Measurements from ENCODE around the gene KRTAP2-4.
"Not testable (repeated sequence)": the region's sequence is repeated elsewhere in the genome, so short reads cannot be mapped to it uniquely, and the experiment has no call there.

KRTAP2-4 gene

DNA sequence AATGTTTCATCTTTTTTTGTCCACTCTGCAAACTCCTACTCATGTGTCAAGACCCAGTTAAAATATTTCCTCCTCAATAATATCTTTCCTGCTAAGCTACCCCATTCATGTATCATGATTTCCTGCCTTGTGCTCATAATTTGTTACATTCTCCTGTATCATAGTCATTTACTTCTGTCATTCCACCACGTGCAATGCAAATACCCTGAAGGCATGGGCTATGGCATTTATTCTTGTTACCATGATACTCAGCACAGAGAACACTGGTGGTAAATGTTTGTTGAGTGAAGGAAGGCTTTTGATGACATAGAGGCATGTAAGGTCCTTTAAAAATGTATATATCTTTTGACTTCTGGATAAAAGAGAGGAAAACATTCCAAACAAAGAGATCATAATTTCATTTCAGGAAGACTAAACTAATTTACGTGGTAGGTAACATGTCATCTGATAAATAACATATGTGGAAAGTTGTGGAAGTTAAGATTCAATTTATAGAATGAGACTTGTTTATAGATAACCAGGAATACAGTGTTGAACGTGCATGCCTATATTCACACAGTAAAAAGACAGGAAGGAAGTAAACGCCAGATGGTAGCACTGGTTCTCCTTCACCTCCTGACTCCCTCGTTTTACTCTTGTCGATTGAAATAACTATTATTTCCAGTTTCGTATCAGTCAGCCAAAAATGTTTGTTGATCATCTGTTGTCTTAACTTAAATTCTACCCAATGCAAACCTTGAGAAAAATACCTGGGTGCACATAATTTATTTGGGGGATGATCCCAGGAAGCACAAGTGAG is 34.2 kb upstream of the KRTAP2-4 start:
- 94 to 95% methylated on average over 7 of the region's 7 CpGs for WGBS, 2 experiments
- not testable (repeated sequence) for H3K27me3 ChIP-seq (ENCODE audit: control insufficient read depth, insufficient read depth, low read length, poor library complexity, severe bottlenecking); H3K27ac ChIP-seq (ENCODE audit: insufficient read depth, low read depth, low read length, poor library complexity, severe bottlenecking); H3K9me3 ChIP-seq (ENCODE audit: control insufficient read depth, low read length); H3K4me1 ChIP-seq (ENCODE audit: control insufficient read depth, insufficient read depth, low read length); H3K4me3 ChIP-seq (ENCODE audit: insufficient read depth, low read depth, low read length); H3K36me3 ChIP-seq (ENCODE audit: control insufficient read depth, insufficient read depth, low read length)

DNA sequence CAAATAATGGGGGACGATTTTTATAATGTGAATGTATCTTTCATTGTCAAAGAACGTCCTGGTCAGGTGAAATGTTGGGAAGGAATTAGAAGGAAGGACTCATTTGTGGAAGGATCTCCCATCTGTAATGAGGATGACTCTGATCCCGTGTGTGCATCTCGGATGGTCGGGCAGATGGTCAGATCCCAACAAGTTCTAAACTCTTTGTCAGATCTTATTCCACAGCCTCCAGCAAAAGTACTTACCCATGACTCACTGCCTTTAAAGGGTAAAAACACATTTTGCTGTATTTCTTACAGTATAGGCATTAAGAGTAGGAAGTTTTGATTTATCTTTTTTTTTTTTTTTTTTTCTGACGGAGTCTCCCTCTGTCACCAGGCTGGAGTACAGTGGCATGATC is 32.8 kb upstream of the KRTAP2-4 start:
- H3K27ac ChIP-seq (ENCODE audit: insufficient read depth, low read depth, low read length, poor library complexity, severe bottlenecking), result no peak overlapping the region
- H3K27me3 ChIP-seq (ENCODE audit: control insufficient read depth, insufficient read depth, low read length, poor library complexity, severe bottlenecking), result no peaks in the 10 kb centered on the region
- WGBS, 2 experiments, result 93 to 94% methylated on average over 6 of the region's 6 CpGs
- H3K36me3 ChIP-seq (ENCODE audit: control insufficient read depth, insufficient read depth, low read length), result peaks cover 2% of the 10 kb centered on the region
- H3K4me3 ChIP-seq (ENCODE audit: insufficient read depth, low read depth, low read length), result no peak overlapping the region
- no peaks in the 10 kb centered on the region for H3K4me1 ChIP-seq (ENCODE audit: control insufficient read depth, insufficient read depth, low read length)
- H3K9me3 ChIP-seq (ENCODE audit: control insufficient read depth, low read length), result no peaks in the 10 kb centered on the region

GRCh38 chr17:41098042-41098441 is 32.4 kb upstream of the KRTAP2-4 start, which contains the start of gene KRTAP4-8:
TSS of gene KRTAP4-8 (minus strand) at chr17:41098142. CDS start at chr17:41098084, 58 bp downstream.
- no peaks in the 10 kb centered on the region for H3K27me3 ChIP-seq (ENCODE audit: control insufficient read depth, insufficient read depth, low read length, poor library complexity, severe bottlenecking)
- no peak within 1 kb of the TSS for H3K27ac ChIP-seq (ENCODE audit: insufficient read depth, low read depth, low read length, poor library complexity, severe bottlenecking)
- H3K4me3 ChIP-seq (ENCODE audit: insufficient read depth, low read depth, low read length), result no peak within 1 kb of the TSS
- WGBS, 2 experiments, result 92 to 93% methylated on average over 2 to 3 of the region's 4 CpGs
- H3K4me1 ChIP-seq (ENCODE audit: control insufficient read depth, insufficient read depth, low read length), result no peaks in the 10 kb centered on the region
- H3K9me3 ChIP-seq (ENCODE audit: control insufficient read depth, low read length), result no peaks in the 10 kb centered on the region
- peaks cover 3% of the 10 kb centered on the region for H3K36me3 ChIP-seq (ENCODE audit: control insufficient read depth, insufficient read depth, low read length)

DNA sequence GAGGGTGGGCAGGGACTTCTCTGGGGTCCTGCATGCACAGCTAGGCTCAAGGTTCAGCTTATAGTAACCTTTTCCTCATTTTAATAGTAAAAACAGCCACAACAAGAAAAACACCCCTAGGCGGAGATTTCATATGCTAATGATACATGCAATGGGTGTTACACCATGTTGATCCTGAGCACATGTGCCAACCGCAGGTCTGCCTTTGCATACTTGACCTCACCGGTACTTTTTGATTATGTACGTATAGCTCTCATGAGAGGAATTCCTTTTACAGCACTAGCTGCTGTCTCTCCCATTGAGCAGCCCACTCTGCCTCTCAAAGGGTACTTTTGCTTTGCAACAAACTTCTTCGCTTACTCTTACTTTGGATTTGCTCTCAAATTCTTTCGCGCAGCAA is 30.4 kb upstream of the KRTAP2-4 start:
- H3K27ac ChIP-seq (ENCODE audit: insufficient read depth, low read depth, low read length, poor library complexity, severe bottlenecking), result no peak overlapping the region
- H3K36me3 ChIP-seq (ENCODE audit: control insufficient read depth, insufficient read depth, low read length), result peaks cover 3% of the 10 kb centered on the region
- peaks cover 4% of the 10 kb centered on the region for H3K9me3 ChIP-seq (ENCODE audit: control insufficient read depth, low read length)
- H3K4me1 ChIP-seq (ENCODE audit: control insufficient read depth, insufficient read depth, low read length), result no peaks in the 10 kb centered on the region
- H3K4me3 ChIP-seq (ENCODE audit: insufficient read depth, low read depth, low read length), result no peak overlapping the region
- H3K27me3 ChIP-seq (ENCODE audit: control insufficient read depth, insufficient read depth, low read length, poor library complexity, severe bottlenecking), result no peaks in the 10 kb centered on the region
- WGBS, 2 experiments, result 95 to 97% methylated on average over 7 of the region's 7 CpGs

GRCh38 chr17:41088760-41089352 is 23.2 kb upstream of the KRTAP2-4 start:
- WGBS, 2 experiments, result 67 to 76% methylated on average over 1 to 4 of the region's 4 CpGs
- H3K27me3 ChIP-seq (ENCODE audit: control insufficient read depth, insufficient read depth, low read length, poor library complexity, severe bottlenecking); H3K4me1 ChIP-seq (ENCODE audit: control insufficient read depth, insufficient read depth, low read length); H3K9me3 ChIP-seq (ENCODE audit: control insufficient read depth, low read length); H3K4me3 ChIP-seq (ENCODE audit: insufficient read depth, low read depth, low read length); H3K36me3 ChIP-seq (ENCODE audit: control insufficient read depth, insufficient read depth, low read length); H3K27ac ChIP-seq (ENCODE audit: insufficient read depth, low read depth, low read length, poor library complexity, severe bottlenecking): not testable (repeated sequence)

GRCh38 chr17:41084100-41084856 is 18.6 kb upstream of the KRTAP2-4 start, which contains the start of gene KRTAP4-7:
TSS of gene KRTAP4-7 (plus strand) at chr17:41084150. CDS start at chr17:41084207, 57 bp downstream.
- H3K9me3 ChIP-seq (ENCODE audit: control insufficient read depth, low read length); H3K4me3 ChIP-seq (ENCODE audit: insufficient read depth, low read depth, low read length); H3K27ac ChIP-seq (ENCODE audit: insufficient read depth, low read depth, low read length, poor library complexity, severe bottlenecking); H3K36me3 ChIP-seq (ENCODE audit: control insufficient read depth, insufficient read depth, low read length); H3K4me1 ChIP-seq (ENCODE audit: control insufficient read depth, insufficient read depth, low read length); H3K27me3 ChIP-seq (ENCODE audit: control insufficient read depth, insufficient read depth, low read length, poor library complexity, severe bottlenecking): not testable (repeated sequence)
- 92% methylated on average over 14 of the region's 14 CpGs for WGBS, 2 experiments

- not testable (repeated sequence) for H3K27ac ChIP-seq (ENCODE audit: insufficient read depth, low read depth, low read length, poor library complexity, severe bottlenecking); H3K36me3 ChIP-seq (ENCODE audit: control insufficient read depth, insufficient read depth, low read length); H3K27me3 ChIP-seq (ENCODE audit: control insufficient read depth, insufficient read depth, low read length, poor library complexity, severe bottlenecking); H3K9me3 ChIP-seq (ENCODE audit: control insufficient read depth, low read length); H3K4me1 ChIP-seq (ENCODE audit: control insufficient read depth, insufficient read depth, low read length); H3K4me3 ChIP-seq (ENCODE audit: insufficient read depth, low read depth, low read length)
- 89 to 100% methylated on average over 1 to 2 of the region's 2 CpGs for WGBS, 2 experiments
These were observed 17.7 kb upstream of the KRTAP2-4 start for GRCh38 chr17:41083427-41083826.

- H3K9me3 ChIP-seq (ENCODE audit: control insufficient read depth, low read length), result no peaks in the 10 kb centered on the region
- H3K27ac ChIP-seq (ENCODE audit: insufficient read depth, low read depth, low read length, poor library complexity, severe bottlenecking), result no peak overlapping the region
- 86 to 89% methylated on average over 4 of the region's 4 CpGs for whole genome bisulfite sequencing, 2 experiments
- H3K36me3 ChIP-seq (ENCODE audit: control insufficient read depth, insufficient read depth, low read length), result no peaks in the 10 kb centered on the region
- no peaks in the 10 kb centered on the region for H3K27me3 ChIP-seq (ENCODE audit: control insufficient read depth, insufficient read depth, low read length, poor library complexity, severe bottlenecking)
- no peaks in the 10 kb centered on the region for H3K4me1 ChIP-seq (ENCODE audit: control insufficient read depth, insufficient read depth, low read length)
- no peak overlapping the region for H3K4me3 ChIP-seq (ENCODE audit: insufficient read depth, low read depth, low read length)
These were observed 16.9 kb upstream of the KRTAP2-4 start for GRCh38 chr17:41082626-41083025.

DNA sequence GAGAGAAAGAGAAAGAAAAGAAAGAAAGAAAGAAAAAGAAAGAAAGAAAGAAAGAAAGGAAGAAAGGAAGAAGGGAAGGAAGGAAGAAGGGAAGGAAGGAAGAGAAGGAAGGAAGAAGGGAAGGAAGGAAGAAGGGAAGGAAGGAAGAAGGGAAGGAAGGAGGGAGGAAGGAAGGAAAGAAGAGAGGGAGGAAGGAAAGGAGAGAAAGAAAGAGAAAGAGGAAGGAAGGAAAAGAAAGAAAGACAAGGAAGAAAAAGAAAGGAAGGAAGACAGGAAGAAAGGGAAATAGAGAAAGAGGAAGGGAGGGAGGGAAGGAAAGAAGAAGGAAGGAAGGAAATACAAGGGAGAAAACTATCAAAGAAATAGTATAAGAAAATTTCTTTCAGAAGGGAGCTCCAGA is 11.1 kb upstream of the KRTAP2-4 start:
- H3K27me3 ChIP-seq (ENCODE audit: control insufficient read depth, insufficient read depth, low read length, poor library complexity, severe bottlenecking), result no peaks in the 10 kb centered on the region
- H3K36me3 ChIP-seq (ENCODE audit: control insufficient read depth, insufficient read depth, low read length), result no peaks in the 10 kb centered on the region
- H3K27ac ChIP-seq (ENCODE audit: insufficient read depth, low read depth, low read length, poor library complexity, severe bottlenecking), result no peak overlapping the region
- no peaks in the 10 kb centered on the region for H3K4me1 ChIP-seq (ENCODE audit: control insufficient read depth, insufficient read depth, low read length)
- H3K4me3 ChIP-seq (ENCODE audit: insufficient read depth, low read depth, low read length), result no peak overlapping the region
- H3K9me3 ChIP-seq (ENCODE audit: control insufficient read depth, low read length), result no peaks in the 10 kb centered on the region

DNA sequence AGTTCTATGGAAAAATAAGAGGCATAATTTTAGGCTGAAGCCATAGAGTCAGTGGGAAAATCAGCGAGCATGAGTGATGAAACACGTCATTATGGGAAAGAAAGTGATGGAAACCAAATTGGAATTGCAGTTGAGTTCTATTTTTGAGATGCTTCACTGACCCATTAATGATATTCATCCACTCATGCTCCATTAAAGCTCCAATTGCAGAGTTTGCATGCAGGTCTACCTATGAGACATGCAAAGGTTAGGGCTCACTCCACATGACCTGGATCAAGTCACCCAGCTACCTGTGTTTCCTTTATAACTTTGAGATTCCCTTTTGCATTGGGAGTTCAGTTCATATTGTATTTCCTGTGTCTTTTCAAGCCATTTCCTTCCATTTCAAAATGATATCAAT is 8.0 kb upstream of the KRTAP2-4 start:
- no peaks in the 10 kb centered on the region for H3K36me3 ChIP-seq (ENCODE audit: control insufficient read depth, insufficient read depth, low read length)
- 93% methylated on average over 2 of the region's 2 CpGs for WGBS, 2 experiments
- no peak overlapping the region for H3K4me3 ChIP-seq (ENCODE audit: insufficient read depth, low read depth, low read length)
- H3K9me3 ChIP-seq (ENCODE audit: control insufficient read depth, low read length), result no peaks in the 10 kb centered on the region
- H3K27me3 ChIP-seq (ENCODE audit: control insufficient read depth, insufficient read depth, low read length, poor library complexity, severe bottlenecking), result no peaks in the 10 kb centered on the region
- H3K4me1 ChIP-seq (ENCODE audit: control insufficient read depth, insufficient read depth, low read length), result no peaks in the 10 kb centered on the region
- no peak overlapping the region for H3K27ac ChIP-seq (ENCODE audit: insufficient read depth, low read depth, low read length, poor library complexity, severe bottlenecking)
